ENCODE measurements around the gene FAM9B. TPM values are rescaled to one million over a fixed set of nuclear protein-coding genes. Genes with fewer than 3 reads are reported as not detected.

FAM9B gene
- total RNA-seq, 4 donors from 2014 or later = not detected

DNA sequence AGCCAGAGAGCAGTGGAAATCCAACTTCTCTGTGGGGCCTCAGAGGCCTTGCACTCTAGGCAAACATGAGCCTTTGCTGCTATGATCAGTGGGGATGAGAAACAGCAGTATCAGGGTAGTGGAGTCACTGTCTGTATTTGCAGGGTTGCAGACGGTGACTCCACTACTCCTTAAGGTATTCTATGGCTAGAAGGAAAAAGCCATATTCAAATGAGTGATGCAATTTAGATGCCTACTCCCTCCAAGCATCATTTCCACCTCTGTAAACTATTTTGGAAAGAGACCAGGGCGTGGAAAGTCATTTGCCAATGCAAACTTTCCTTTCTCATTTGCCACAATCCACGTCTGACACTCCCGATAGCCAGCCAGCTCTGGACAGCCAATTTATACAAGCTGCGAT lies 35.6 kb upstream of the FAM9B start:
- H3K27ac ChIP-seq = no peak overlapping the region
- H3K4me1 ChIP-seq = no peaks in the 10 kb centered on the region
- DNase-seq = no peak
- H3K9me3 ChIP-seq = no peaks in the 10 kb centered on the region
- no peaks in the 10 kb centered on the region for H3K36me3 ChIP-seq
- H3K4me3 ChIP-seq = no peak overlapping the region
- WGBS, 2 donors = 65 to 67% methylated on average over 5 of the region's 5 CpGs
- no peaks in the 10 kb centered on the region for H3K27me3 ChIP-seq
- TF ChIP-seq POLR2A (IDR thresholded peaks at IDR 0.05) = no peak
- TF ChIP-seq, protein P1, sequence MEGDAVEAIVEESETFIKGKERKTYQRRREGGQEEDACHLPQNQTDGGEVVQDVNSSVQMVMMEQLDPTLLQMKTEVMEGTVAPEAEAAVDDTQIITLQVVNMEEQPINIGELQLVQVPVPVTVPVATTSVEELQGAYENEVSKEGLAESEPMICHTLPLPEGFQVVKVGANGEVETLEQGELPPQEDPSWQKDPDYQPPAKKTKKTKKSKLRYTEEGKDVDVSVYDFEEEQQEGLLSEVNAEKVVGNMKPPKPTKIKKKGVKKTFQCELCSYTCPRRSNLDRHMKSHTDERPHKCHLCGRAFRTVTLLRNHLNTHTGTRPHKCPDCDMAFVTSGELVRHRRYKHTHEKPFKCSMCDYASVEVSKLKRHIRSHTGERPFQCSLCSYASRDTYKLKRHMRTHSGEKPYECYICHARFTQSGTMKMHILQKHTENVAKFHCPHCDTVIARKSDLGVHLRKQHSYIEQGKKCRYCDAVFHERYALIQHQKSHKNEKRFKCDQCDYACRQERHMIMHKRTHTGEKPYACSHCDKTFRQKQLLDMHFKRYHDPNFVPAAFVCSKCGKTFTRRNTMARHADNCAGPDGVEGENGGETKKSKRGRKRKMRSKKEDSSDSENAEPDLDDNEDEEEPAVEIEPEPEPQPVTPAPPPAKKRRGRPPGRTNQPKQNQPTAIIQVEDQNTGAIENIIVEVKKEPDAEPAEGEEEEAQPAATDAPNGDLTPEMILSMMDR (IDR thresholded peaks at IDR 0.05) = no peak
- intact Hi-C loops (cut with DNase I) = no loop called here

DNA sequence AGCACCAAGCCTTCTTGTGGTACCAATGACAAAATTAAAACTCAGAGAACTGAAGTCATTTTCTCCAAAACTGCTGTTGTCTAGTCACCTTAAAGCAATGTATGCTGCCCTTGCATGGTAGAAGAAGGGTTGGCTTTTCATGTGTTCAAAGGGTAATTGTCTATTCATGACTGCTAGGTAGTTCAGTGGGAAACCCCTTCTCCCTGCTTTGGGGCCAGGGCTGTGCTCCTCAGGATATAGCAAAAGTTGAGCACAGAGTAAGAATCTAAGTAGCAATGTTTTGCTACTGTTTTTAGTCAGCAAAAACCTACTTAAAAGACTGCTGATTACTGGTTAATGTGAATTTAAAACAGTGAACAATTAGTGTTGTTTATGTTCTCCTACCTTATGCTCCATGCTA lies 30.8 kb upstream of the FAM9B start:
- H3K27me3 ChIP-seq = no peaks in the 10 kb centered on the region
- H3K4me1 ChIP-seq = no peaks in the 10 kb centered on the region
- H3K27ac ChIP-seq = no peak overlapping the region
- no peak overlapping the region for H3K4me3 ChIP-seq
- intact Hi-C loops (cut with DNase I) = no loop called here
- no peak for DNase-seq
- TF ChIP-seq, protein P1 (IDR thresholded peaks at IDR 0.05) = no peak
- TF ChIP-seq POLR2A (IDR thresholded peaks at IDR 0.05) = no peak
- H3K36me3 ChIP-seq = no peaks in the 10 kb centered on the region
- no peaks in the 10 kb centered on the region for H3K9me3 ChIP-seq

DNA sequence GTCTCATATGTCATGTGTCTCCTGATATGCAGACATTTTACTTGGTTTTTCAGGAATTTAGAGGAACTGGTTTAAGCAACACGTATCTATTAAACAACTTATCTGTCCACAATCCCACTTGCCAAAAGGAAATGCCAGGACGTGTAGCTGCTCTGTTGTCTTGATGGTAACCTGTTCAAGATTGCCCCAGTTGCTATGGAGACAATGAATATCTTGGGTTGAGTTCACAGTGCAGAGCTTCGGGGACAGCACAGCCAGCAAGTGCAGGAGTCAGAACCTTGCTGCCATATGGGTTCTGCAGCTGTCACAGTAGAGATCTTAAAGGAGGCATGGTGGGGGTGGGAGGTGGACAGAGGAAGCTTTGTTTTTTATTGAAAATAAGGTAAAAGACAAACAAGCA lies 28.7 kb upstream of the FAM9B start:
- no peak overlapping the region for H3K4me3 ChIP-seq
- no peaks in the 10 kb centered on the region for H3K36me3 ChIP-seq
- H3K27ac ChIP-seq = no peak overlapping the region
- no peaks in the 10 kb centered on the region for H3K4me1 ChIP-seq
- intact Hi-C loops (cut with DNase I) = no loop called here
- TF ChIP-seq, protein P1 (IDR thresholded peaks at IDR 0.05) = no peak
- no peak for TF ChIP-seq POLR2A (IDR thresholded peaks at IDR 0.05)
- 24 to 50% methylated on average over 3 of the region's 3 CpGs for WGBS, 2 donors
- no peaks in the 10 kb centered on the region for H3K9me3 ChIP-seq
- no peak for DNase-seq
- H3K27me3 ChIP-seq = no peaks in the 10 kb centered on the region

DNA sequence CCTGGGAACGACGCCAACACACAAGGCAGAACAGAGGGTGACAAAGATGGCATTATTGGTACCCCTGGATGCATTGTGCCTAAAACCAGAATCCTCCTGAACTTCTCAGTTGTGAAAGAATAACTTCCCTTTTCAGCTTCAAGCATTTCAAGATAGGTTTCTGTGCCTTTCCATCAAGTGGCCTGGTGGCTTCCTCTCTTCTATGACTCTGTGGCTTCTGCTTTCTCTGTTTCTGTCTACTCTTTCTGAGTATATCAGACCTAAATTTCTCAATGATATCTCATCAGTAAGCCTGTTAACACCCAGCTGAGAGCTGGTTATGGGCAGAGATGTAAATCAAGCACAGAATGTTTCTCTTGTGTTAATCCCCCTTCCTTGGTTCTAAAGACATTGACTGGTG lies 21.4 kb upstream of the FAM9B start:
- no peak overlapping the region for H3K27ac ChIP-seq
- intact Hi-C loops (cut with DNase I) = no loop called here
- no peaks in the 10 kb centered on the region for H3K36me3 ChIP-seq
- no peaks in the 10 kb centered on the region for H3K27me3 ChIP-seq
- H3K4me1 ChIP-seq = no peaks in the 10 kb centered on the region
- H3K9me3 ChIP-seq = no peaks in the 10 kb centered on the region
- DNase-seq = no peak
- no peak overlapping the region for H3K4me3 ChIP-seq
- WGBS, 2 donors = 62 to 90% methylated on average over 2 of the region's 2 CpGs
- TF ChIP-seq POLR2A (IDR thresholded peaks at IDR 0.05) = no peak
- TF ChIP-seq, protein P1 (IDR thresholded peaks at IDR 0.05) = no peak

DNA sequence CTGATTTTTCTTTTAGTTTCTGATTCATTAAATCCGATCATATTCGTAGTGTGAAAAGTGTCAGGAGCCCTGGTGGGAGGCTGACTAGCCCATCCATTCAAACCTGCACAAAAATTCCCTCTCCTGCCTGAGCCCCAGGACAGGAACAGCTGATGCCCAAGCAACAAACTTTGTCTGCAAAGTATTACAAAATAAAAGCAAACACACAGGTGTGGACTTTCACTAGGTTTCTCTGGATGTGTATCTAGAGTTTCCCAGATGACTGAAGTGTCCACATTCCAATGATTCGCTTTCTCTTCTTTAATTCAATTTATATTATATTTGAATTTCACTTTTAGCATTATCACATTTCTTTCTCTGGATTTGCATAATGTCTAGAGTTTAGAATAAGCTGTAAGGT lies 18.2 kb upstream of the FAM9B start:
- H3K27me3 ChIP-seq = no peaks in the 10 kb centered on the region
- H3K4me3 ChIP-seq = no peak overlapping the region
- no peak overlapping the region for H3K27ac ChIP-seq
- DNase-seq = no peak
- TF ChIP-seq POLR2A (IDR thresholded peaks at IDR 0.05) = no peak
- TF ChIP-seq, protein P1 (IDR thresholded peaks at IDR 0.05) = no peak
- H3K4me1 ChIP-seq = no peaks in the 10 kb centered on the region
- WGBS, 2 donors = 76 to 78% methylated on average over 3 of the region's 3 CpGs
- intact Hi-C loops (cut with DNase I) = no loop called here
- no peaks in the 10 kb centered on the region for H3K9me3 ChIP-seq
- H3K36me3 ChIP-seq = no peaks in the 10 kb centered on the region
